ENCODE results near the gene XK.
A peak's percentile ranks its signal among the peaks of the same experiment; 100 is the strongest.

Gene XK

GRCh38 chrX:37684426-37684825 lies 1.2 kb upstream of the XK start:
- DNase-seq, result no peak

GRCh38 chrX:37684973-37685372 lies 618 bp upstream of the XK start:
- DNase-seq, result no peak

- no peak for DNase-seq
Measured at GRCh38 chrX:37686369-37686995, 891 bp downstream of the XK start.

GRCh38 chrX:37686996-37687395 lies 1.4 kb downstream of the XK start:
- DNase-seq, result no peak

- no peak for DNase-seq
Measured at GRCh38 chrX:37690119-37690518, 4.5 kb downstream of the XK start.

- DNase-seq, result no peak
Measured at GRCh38 chrX:37692918-37693317, 7.3 kb downstream of the XK start.

- no peak for DNase-seq
Measured at GRCh38 chrX:37697169-37697760, 11.7 kb downstream of the XK start.

GRCh38 chrX:37701588-37701987 lies 16.0 kb downstream of the XK start:
- DNase-seq, result no peak

GRCh38 chrX:37711991-37712390 lies 26.4 kb downstream of the XK start:
- DNase-seq, result no peak

- DNase-seq, result no peak
Measured at GRCh38 chrX:37712458-37712857, 26.9 kb downstream of the XK start.

- no peak for DNase-seq
Measured at GRCh38 chrX:37714479-37714878, 28.9 kb downstream of the XK start.

- no peak for DNase-seq
Measured at GRCh38 chrX:37716602-37717001, 31.0 kb downstream of the XK start.

GRCh38 chrX:37717708-37718107 lies 32.1 kb downstream of the XK start:
- no peak for DNase-seq

- DNase-seq, result no peak
Measured at GRCh38 chrX:37722595-37722994, 37.0 kb downstream of the XK start.

GRCh38 chrX:37726346-37726745 lies 40.8 kb downstream of the XK start:
- DNase-seq, result no peak

GRCh38 chrX:37745354-37745753 lies 59.8 kb downstream of the XK start:
- DNase-seq, result peak; percentile 65

GRCh38 chrX:37745835-37746217 lies 60.2 kb downstream of the XK start:
- DNase-seq, result no peak

GRCh38 chrX:37746218-37746941 lies 60.8 kb downstream of the XK start:
- peak; percentile 34 for DNase-seq

GRCh38 chrX:37746951-37747350 lies 61.4 kb downstream of the XK start:
- DNase-seq, result no peak

- no peak for DNase-seq
Measured at GRCh38 chrX:37752281-37752680, 66.7 kb downstream of the XK start.

- no peak for DNase-seq
Measured at GRCh38 chrX:37752936-37753335, 67.3 kb downstream of the XK start.

GRCh38 chrX:37753384-37753783 lies 67.8 kb downstream of the XK start:
- no peak for DNase-seq

- no peak for DNase-seq
Measured at GRCh38 chrX:37754516-37754915, 68.9 kb downstream of the XK start.

- DNase-seq, result no peak
Measured at GRCh38 chrX:37755025-37755424, 69.4 kb downstream of the XK start.

GRCh38 chrX:37757082-37757481 lies 71.5 kb downstream of the XK start:
- DNase-seq, result no peak
